HG03280 (cell line): ENCODE data around the gene NOTCH2.

Experiments
- ATAC-seq: cut with Tn5 transposase; IDR thresholded peaks from one replicate; pipeline ENCODE4 v1.9.1; 2021; ENCODE audit warnings: mild to moderate bottlenecking, moderate library complexity; ENCODE audit not compliant: unreplicated experiment

NOTCH2 gene

GRCh38 chr1:119911775-119912174, 157.7 kb downstream of the NOTCH2 start:
- ATAC-seq, result no peak

DNA sequence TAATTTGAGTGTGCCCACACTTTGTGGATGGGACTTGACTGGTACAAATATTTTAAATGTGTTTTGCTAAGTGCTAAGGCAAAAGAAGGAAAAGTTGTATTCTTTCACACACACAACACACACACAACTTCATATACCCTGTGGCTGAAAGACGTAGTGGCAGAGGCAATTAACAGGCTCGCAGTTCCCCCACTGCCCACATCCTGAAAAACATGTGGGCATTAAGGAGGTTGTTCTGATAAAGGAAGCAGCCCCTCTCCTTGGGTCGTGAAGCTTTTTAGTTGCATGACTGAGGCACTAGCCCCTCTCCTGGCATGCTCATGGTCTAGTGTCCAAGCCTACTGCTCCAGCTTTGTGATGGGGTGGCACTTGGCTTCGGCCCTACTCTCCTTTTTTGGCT, 158.8 kb downstream of the NOTCH2 start:
- no peak for ATAC-seq

GRCh38 chr1:119909890-119910596, 159.4 kb downstream of the NOTCH2 start:
- ATAC-seq, result no peak

DNA sequence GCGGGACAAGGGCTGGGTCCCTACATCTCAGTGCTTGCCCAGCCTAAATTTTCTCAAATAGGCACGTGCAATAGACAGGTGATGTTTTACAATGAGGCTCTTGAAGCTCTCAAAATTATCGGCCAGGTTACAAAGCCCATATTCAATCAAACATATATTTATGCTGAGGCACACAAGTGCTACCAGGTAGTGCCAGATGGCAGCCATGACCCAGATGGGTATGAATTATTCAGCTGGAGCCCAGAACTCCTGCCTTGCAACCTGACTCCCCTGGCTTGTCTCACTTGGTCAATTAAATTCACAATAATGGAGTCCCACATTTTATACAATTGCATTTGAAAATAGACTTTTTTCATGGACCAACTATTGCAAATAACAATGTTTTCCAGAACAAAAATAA, 160.8 kb downstream of the NOTCH2 start:
- ATAC-seq, result no peak

GRCh38 chr1:119906927-119907652, 162.4 kb downstream of the NOTCH2 start:
- no peak for ATAC-seq

DNA sequence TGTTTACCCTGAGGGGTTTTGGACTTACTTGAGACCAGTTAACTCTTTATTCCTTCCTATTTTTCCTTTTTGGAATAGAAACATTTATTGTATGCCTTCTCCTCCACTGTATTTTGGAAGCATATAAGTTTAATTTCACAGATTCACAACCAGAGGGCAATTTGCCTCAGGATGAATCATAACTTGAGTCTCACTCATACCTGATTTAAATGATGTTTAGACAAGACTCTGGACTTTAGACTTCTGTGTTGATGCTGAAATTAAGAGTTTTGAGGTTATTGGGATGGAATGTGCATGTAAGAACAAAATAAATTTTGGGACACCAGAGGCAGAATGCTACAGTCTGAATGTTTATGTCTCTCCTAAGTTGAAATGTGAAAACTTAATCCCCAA, 166.0 kb downstream of the NOTCH2 start:
- no peak for ATAC-seq

GRCh38 chr1:119902775-119903442, 166.6 kb downstream of the NOTCH2 start:
- ATAC-seq, result no peak

- no peak for ATAC-seq
Observed at GRCh38 chr1:119898981-119899720, 170.3 kb downstream of the NOTCH2 start.

- ATAC-seq, result no peak
Observed at GRCh38 chr1:119898530-119898929, 170.9 kb downstream of the NOTCH2 start.

DNA sequence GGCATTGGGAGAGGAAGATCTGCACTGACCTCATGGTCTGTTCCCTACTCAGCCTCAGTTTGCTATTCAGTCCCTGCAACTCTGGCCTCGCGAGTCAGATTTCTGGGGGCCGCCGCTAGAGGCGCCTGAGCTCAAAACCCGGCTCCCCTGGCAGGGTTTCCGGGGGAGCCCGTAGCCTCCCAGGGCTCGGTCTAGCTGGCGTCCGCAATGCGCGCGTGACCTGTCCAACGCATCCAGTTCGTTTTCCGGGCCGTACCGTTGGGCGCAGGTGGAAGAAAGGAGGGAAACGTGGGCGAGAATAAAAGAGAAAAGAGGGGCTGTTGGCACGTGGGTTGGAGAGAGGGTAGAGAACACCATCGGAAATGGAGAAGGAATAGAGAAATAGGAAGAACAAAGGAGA, 173.2 kb downstream of the NOTCH2 start, which contains the start of gene ADAM30:
ADAM30 (minus strand) TSS at position 213 of the 400 bp plus-strand sequence; CDS start at position 34, 179 bp downstream.
- no peak for ATAC-seq

- ATAC-seq, result no peak
Observed at GRCh38 chr1:119895102-119895501, 174.4 kb downstream of the NOTCH2 start.

- no peak for ATAC-seq
Observed at GRCh38 chr1:119893827-119894700, 175.4 kb downstream of the NOTCH2 start.

GRCh38 chr1:119893238-119893791, 176.1 kb downstream of the NOTCH2 start:
- no peak for ATAC-seq

DNA sequence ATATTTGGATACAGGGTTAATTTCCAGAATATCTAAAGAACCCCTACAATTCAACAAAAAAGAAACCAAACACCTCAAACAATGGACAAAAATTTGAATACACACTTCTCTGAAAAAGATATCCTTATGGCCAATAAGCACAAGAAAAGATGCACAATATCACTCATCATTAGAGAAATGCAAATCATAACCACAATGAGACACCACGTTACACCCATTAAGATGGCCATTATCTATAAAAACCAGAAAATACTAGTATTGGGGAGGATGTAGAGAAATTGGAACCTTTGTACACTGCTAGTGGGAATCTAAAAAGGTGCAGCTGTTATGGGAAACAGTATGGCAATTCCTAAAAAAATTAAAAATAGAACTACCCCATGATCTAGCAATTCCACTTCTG, 178.1 kb downstream of the NOTCH2 start:
- ATAC-seq, result no peak

- no peak for ATAC-seq
Observed at GRCh38 chr1:119888476-119888875, 181.0 kb downstream of the NOTCH2 start.

DNA sequence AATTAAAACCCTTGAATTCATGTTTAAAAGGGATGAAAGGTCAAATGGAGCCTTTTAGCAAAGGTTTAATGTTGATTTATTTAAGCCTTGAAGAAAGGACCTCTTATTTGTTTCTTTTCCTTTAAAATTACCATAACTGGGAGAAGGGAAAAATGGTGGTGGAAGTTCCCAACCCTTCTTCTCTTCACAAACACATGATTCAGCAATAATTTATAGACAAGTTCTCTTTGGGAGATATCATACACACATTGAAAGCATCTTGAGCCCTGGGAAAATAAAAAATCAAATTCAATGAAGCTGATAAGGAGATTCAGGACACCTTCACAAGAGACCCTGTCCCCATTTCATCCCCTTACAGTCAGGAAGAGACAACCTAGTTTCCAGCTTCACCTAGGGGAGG, 182.0 kb downstream of the NOTCH2 start:
- no peak for ATAC-seq

GRCh38 chr1:119885903-119886783, 183.3 kb downstream of the NOTCH2 start:
- ATAC-seq, result no peak

- ATAC-seq, result no peak
Observed at GRCh38 chr1:119884711-119885110, 184.8 kb downstream of the NOTCH2 start.

- no peak for ATAC-seq
Observed at GRCh38 chr1:119883826-119884225, 185.6 kb downstream of the NOTCH2 start.
